Bladder microvascular endothelial cell (primary cell): ENCODE results near the gene FBP2. TPM values are rescaled to one million over a fixed set of nuclear protein-coding genes. Genes with fewer than 3 reads are reported as not detected.

Experiments
- total RNA-seq: library from RNA; depleted of rRNA; stranded (reverse); fragments of >200 nt; gene quantifications from 2 replicates; pipeline ENCODE4 v1.2.3, GENCODE V29; 2014

FBP2 gene
- not detected in 2 replicates for total RNA-seq

DNA sequence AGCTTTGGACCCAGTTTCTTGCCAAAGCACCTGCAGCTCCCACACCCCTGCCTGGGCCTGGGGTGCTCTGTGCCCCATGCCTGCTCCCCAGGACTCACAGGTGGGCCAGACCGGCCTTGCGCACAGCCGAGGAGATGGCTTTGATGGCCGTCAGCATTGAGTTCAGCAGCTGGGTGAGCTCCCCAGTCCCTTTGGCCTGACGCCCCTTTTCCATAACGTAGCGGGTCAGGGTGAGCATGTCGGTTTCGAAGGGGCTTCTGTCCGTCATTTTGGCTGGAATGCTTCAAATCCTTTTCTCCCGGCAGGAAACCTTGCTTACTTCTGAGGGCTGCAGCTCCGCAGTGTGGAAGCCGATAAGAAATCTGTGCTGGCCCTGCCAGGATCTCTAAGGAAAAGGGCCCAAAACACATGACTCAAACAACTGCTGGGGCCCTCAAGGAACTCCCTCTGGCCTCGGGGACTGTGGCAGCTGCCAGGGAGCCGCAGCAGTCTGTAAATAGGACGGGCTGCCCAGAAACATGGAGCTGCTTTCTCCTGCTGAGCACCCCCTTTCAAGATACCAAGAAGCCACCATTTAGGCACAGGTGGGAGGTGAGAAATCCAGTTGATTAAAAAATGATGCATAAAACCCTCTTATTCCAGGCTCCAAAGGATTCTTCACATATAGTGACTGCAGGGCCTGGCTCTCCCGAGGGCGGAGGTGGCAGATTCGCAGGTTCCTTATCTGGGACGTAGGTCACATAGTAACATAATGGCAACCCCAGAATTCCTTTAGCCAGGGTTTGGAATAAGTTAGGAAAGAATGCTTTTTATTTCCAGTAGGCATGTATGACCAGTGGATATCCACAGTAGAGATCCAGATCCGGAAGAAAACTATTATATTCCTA lies at the start of gene FBP2:
Gene FBP2 (minus strand): TSS at position 366 of the 887 bp plus-strand sequence. CDS start 98 bp downstream, at position 268.

DNA sequence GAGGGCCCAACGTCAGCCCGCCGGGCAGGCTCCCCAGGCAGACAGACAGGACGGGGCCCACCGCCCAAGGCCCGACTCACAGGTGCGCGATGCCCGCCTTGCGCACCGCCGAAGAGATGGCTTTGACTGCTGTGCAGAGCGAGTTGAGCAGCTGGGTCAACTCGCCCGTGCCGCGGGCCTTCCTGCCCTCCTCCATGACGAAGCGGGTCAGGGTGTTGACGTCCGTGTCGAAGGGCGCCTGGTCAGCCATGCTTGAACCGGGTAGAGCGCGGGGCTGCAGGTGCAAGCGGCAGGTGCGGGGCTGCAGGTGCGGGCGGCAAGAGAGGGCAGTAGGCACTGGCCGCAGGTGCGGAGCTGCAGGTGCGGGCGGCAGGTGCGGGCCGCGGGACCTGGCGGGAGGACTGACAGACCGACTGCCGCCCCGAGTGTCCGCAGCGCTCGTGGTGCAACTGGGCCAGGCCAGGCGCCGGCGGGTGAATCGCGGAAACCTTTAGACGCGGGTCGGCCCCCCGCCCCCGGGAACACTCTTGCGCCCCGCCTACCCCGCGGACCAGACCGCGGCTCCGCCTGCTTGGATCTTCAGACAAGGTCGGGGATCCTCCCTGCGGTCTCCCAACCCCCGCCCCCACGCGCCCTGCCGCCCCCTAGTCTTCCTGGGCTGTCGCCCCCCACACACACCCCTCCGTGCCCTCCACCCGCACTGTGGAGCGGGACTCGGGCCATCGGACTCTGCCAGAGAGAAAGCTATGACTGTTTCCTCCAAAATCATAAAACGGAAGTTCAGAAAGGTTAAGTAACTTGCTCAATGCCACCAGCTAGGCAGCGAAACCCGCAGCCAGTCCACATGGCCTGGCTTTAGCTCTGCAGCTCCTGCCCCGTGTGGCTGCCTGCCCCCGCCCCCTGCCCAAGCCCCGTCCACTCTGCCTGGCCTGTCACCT lies 45.7 kb upstream of the FBP2 start, which contains the start of gene FBP1:
Gene FBP1 (minus strand): TSS at position 458 of the 938 bp plus-strand sequence. CDS start 208 bp downstream, at position 250.

GRCh38 chr9:94554439-94555331 lies 38.9 kb downstream of the FBP2 start, which contains the start of gene PCAT7:
PCAT7 (plus strand) TSS chr9:94555083.

Other genes starting within 250 kb of the FBP2 start
- 0.13 TPM in 1 of 2 replicates, not detected in the other for gene PCAT7, start 38.7 kb downstream of the FBP2 start, total RNA-seq
- 0.49 and 0.57 TPM in 2 replicates for gene FBP1, start 45.7 kb upstream of the FBP2 start, total RNA-seq
- 24.1 and 46.6 TPM in 2 replicates for gene AOPEP, start 132.9 kb upstream of the FBP2 start, total RNA-seq